ENCODE results near the gene CYP51A1.

DNA sequence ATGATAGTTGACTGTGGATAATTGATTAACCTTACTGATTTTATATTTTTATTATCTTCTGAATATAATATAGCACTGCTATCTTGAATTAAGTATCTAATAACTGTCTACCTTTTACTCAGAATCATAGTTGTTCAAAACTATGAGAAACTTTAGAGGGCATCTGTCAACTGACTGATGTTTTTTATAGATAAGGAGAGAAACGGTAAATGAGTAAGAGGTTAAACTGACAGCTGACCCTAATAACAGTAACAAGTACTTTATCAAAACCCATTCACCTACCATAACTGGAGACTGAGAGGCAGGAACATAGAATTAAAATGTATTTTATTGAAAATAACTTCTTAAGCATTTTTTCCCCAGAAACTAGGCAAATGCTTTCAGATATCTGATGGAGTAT, 62.2 kb downstream of the CYP51A1 start:
- TF ChIP-seq, protein P1, sequence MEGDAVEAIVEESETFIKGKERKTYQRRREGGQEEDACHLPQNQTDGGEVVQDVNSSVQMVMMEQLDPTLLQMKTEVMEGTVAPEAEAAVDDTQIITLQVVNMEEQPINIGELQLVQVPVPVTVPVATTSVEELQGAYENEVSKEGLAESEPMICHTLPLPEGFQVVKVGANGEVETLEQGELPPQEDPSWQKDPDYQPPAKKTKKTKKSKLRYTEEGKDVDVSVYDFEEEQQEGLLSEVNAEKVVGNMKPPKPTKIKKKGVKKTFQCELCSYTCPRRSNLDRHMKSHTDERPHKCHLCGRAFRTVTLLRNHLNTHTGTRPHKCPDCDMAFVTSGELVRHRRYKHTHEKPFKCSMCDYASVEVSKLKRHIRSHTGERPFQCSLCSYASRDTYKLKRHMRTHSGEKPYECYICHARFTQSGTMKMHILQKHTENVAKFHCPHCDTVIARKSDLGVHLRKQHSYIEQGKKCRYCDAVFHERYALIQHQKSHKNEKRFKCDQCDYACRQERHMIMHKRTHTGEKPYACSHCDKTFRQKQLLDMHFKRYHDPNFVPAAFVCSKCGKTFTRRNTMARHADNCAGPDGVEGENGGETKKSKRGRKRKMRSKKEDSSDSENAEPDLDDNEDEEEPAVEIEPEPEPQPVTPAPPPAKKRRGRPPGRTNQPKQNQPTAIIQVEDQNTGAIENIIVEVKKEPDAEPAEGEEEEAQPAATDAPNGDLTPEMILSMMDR (IDR thresholded peaks at IDR 0.05) = no peak
- no peak for TF ChIP-seq POLR2A (IDR thresholded peaks at IDR 0.05)

All from tibial nerve (tissue), 3 donors.